T-helper 17 cell (primary cell): ENCODE measurements around the gene RALGAPA2. TPM values are rescaled to one million over a fixed set of nuclear protein-coding genes. Genes with fewer than 3 reads are reported as not detected.

Source experiments
- ATAC-seq: fragments of 150-1000 bp; cut with Tn5 transposase; 2 replicates; pipeline ENCODE4 v1.10.0; 2021; ENCODE audit warnings: mild to moderate bottlenecking, moderate library complexity
- DNase-seq, 3 donors: peaks; one replicate each; pipeline versions ENCODE4 v3.0.0 to v3.0.0-alpha.2; 2020 to 2021
- H3K9me3 ChIP-seq: one replicate; pipeline ENCODE4 v1.7.0; 2013; ENCODE audit warnings: low read length, mild to moderate bottlenecking; ENCODE audit not compliant: control insufficient read depth, poor library complexity, severe bottlenecking
- H3K27ac Mint-ChIP-seq: one replicate; pipeline ENCODE4 v1.8.0; 2022; ENCODE audit warnings: mild to moderate bottlenecking, moderate library complexity, mixed read lengths
- H3K27me3 Mint-ChIP-seq: one replicate; pipeline ENCODE4 v1.8.0; 2022; ENCODE audit warnings: mixed read lengths
- H3K36me3 Mint-ChIP-seq: one replicate; pipeline ENCODE4 v1.8.0; 2022; ENCODE audit warnings: low read depth, mixed read lengths
- H3K4me1 Mint-ChIP-seq: one replicate; pipeline ENCODE4 v1.8.0; 2022; ENCODE audit warnings: mild to moderate bottlenecking, mixed read lengths
- H3K4me3 Mint-ChIP-seq: one replicate; pipeline ENCODE4 v1.8.0; 2022; ENCODE audit warnings: mild to moderate bottlenecking, moderate library complexity, mixed read lengths
- total RNA-seq, 4 donors: library from RNA in 2 of 4; stranded (reverse) in 2 of 4; gene quantifications; one replicate each; pipeline ENCODE4 v1.2.3 and lab custom pipeline; 2022 to 2026

The RALGAPA2 gene
- total RNA-seq, 2 donors from 2014 or later: 27.8 to 29.5 TPM

DNA sequence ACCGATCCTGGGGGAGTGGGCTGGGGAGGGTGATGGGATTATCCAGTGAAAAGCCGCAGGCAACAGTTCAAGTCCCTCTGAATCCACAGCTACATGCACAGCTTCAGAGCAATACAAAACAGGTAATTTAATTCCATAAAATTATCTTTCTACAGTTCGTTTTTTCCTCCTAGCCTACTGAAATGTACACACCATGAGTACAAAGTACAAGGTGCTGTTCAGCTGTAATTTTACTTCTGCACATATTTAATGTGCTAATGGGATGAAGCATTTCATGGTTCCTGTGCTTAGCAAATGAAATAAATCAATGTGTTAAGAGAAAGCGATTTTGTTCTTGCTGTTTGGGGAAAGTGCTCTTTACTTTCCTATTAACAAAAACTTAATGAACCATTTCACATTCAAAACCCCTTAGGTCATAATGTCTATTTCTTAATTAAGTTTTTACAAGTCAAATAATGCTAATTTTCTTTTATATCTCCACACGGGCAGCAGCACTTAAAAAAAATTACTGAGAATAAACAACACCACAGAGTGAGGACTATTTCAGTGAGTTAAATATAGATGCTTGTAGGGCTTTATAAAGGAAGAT is 272.7 kb downstream of the RALGAPA2 start:
- no peaks in the 10 kb centered on the region for H3K9me3 ChIP-seq
- no peak for DNase-seq
- H3K4me3 Mint-ChIP-seq: no peak overlapping the region
- no peak for ATAC-seq
- H3K4me1 Mint-ChIP-seq: peaks cover 12% of the 10 kb centered on the region
- H3K36me3 Mint-ChIP-seq: peaks cover 9% of the 10 kb centered on the region
- no peak overlapping the region for H3K27ac Mint-ChIP-seq
- H3K27me3 Mint-ChIP-seq: no peaks in the 10 kb centered on the region

DNA sequence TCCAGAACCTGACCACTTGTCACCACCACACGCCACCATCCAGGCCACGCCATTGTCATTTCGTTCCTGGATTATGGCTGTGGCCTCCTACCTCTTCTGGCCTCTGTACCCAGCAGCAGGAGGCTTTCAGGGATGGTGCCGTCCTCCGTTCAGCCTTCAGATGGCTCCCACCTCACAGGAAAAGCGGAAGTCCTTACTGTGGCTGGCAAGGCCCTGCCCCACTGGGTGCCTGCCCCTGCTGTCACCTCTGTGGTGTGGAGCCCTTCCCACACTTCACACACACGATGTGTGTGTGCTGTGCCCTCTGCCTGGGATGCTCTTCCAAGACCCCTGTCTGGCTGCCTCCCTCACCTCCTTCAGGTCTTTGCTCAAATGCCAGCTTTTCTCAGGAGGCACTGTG is 275.1 kb downstream of the RALGAPA2 start:
- H3K36me3 Mint-ChIP-seq: peaks cover 9% of the 10 kb centered on the region
- H3K9me3 ChIP-seq: no peaks in the 10 kb centered on the region
- H3K4me1 Mint-ChIP-seq: peaks cover 6% of the 10 kb centered on the region
- H3K4me3 Mint-ChIP-seq: no peak overlapping the region
- ATAC-seq (no peak), DNase-seq (no peak)
- no peak overlapping the region for H3K27ac Mint-ChIP-seq
- no peaks in the 10 kb centered on the region for H3K27me3 Mint-ChIP-seq

DNA sequence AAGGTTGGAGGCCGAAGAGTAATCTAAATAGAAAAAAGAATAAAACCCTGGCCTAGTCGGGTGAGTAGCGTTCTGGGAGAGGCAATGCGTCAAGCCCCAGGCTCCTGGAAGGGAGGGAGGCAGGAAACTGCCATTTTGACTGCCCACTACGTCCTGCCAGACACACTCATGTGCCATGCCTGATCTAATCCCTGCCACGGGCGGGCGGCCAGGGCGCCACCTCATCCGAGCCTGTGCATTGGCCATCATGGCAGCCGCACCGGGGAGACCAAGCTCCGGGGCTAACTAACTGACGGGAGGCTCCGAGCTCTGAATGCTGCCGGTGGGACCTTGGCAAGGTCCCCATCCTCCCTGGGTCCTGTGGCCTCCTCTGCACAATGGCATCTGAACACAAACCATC is 275.8 kb downstream of the RALGAPA2 start:
- Mint-ChIP-seq H3K27me3 (no peaks in the 10 kb centered on the region), H3K4me1 (peaks cover 6% of the 10 kb centered on the region), H3K36me3 (peaks cover 9% of the 10 kb centered on the region), H3K27ac (no peak overlapping the region), H3K4me3 (no peak overlapping the region)
- ATAC-seq: no peak
- no peaks in the 10 kb centered on the region for H3K9me3 ChIP-seq
- DNase-seq: no peak

DNA sequence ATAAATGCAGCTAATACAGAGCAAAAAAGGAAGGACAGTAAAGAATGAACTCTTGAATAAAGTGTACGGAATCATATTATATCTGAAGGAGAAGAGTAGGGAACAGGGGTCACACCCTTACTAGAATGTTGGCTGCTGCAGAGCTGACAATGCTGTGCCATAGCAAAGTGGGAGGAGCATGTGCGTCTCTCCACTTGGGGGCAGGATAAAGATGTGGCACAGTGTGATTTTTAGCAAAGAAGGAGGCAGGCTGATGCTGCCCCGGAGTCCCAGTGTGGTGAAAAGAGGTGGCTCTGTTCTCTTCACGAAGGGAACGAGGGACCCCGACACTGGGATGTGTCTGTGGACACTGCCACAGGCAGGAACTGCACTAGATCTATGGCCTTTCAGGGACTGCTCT is 277.0 kb downstream of the RALGAPA2 start:
- H3K9me3 ChIP-seq: no peaks in the 10 kb centered on the region
- Mint-ChIP-seq H3K27ac (no peak overlapping the region), H3K4me3 (no peak overlapping the region), H3K36me3 (peaks cover 9% of the 10 kb centered on the region), H3K4me1 (peaks cover 8% of the 10 kb centered on the region), H3K27me3 (no peaks in the 10 kb centered on the region)
- ATAC-seq (no peak), DNase-seq (no peak)

DNA sequence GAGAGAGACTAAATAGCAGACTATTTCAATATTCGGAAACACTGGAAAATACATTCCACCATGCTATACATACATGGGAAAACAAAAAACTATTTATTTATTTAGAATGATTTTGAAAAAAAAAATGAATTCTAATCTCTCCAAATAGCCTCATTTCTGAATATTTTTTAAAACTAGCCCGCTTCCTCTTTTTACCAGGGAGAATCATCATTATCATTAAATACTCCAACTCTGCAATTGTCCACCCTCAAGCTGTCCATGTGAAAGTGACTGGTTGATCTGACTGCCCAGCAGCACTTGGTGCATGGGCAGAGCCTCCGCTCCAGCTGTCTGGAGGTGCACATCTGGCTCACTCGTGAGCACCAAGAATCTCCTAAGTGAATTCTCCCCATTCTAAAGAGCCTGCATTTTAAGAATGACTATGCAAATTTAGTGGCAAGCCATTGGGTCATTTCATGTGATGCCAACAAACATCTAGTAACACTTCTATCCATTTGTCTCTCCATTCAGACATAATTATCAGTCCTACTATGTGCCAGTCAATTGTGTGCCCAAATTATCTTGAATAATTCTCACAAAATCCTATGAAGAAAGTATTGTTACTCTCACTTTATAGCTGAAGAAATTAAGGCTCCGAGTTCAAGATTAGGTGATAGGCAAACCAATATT is 279.7 kb downstream of the RALGAPA2 start:
- Mint-ChIP-seq H3K27ac (no peak overlapping the region), H3K4me1 (peaks cover 8% of the 10 kb centered on the region), H3K4me3 (no peak overlapping the region)

DNA sequence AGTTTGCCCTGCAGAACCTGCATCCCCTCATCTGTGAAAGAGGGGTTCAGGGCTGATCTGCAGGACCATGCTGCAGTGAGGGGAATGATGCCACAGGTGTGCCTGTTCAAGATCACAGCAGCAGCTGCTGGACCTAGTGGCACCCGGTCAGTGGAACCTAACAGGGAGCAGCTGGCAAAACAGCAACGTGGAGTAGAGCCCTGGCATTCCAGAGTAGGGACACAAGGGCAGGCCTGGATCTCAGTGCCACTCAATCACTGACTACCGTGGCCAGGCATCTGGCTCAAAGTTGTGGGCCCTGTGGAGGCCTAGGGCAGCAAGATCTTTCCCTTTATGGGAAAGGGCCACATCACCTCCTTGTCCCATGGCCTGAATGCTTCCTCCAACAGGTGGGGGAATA is 282.4 kb downstream of the RALGAPA2 start:
- ATAC-seq: no peak
- Mint-ChIP-seq H3K4me1 (peaks cover 4% of the 10 kb centered on the region), H3K27me3 (no peaks in the 10 kb centered on the region), H3K4me3 (no peak overlapping the region), H3K27ac (no peak overlapping the region), H3K36me3 (peaks cover 2% of the 10 kb centered on the region)
- no peak for DNase-seq
- no peaks in the 10 kb centered on the region for H3K9me3 ChIP-seq

More for the DNA sequence above, 279.7 kb downstream of the RALGAPA2 start:
- H3K9me3 ChIP-seq: no peaks in the 10 kb centered on the region
- Mint-ChIP-seq H3K36me3 (peaks cover 9% of the 10 kb centered on the region), H3K27me3 (no peaks in the 10 kb centered on the region)
- DNase-seq (no peak), ATAC-seq (no peak)

DNA sequence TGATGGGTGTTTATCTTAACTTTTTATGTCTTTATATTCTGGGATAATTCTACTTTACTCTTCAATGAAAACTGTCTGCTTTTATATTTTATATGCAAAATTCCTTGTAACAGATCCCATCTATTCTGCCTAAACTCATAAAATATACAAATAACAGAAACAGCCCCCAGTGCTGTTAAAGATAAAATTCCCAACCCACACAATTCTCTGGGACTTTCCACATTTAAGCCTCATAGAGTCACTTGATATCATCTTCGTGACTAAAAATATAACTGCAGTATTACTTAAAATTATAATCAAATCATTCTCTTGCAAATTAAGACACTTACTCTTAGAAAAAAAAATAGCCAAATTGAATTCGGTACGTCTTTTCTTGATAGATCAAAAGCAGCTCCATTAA is 284.4 kb downstream of the RALGAPA2 start:
- H3K4me3 Mint-ChIP-seq: no peak overlapping the region
- no peaks in the 10 kb centered on the region for H3K9me3 ChIP-seq
- ATAC-seq (no peak), DNase-seq (no peak)
- H3K27ac Mint-ChIP-seq: no peak overlapping the region
- no peaks in the 10 kb centered on the region for H3K27me3 Mint-ChIP-seq
- H3K4me1 Mint-ChIP-seq: peaks cover 6% of the 10 kb centered on the region
- peaks cover 5% of the 10 kb centered on the region for H3K36me3 Mint-ChIP-seq

DNA sequence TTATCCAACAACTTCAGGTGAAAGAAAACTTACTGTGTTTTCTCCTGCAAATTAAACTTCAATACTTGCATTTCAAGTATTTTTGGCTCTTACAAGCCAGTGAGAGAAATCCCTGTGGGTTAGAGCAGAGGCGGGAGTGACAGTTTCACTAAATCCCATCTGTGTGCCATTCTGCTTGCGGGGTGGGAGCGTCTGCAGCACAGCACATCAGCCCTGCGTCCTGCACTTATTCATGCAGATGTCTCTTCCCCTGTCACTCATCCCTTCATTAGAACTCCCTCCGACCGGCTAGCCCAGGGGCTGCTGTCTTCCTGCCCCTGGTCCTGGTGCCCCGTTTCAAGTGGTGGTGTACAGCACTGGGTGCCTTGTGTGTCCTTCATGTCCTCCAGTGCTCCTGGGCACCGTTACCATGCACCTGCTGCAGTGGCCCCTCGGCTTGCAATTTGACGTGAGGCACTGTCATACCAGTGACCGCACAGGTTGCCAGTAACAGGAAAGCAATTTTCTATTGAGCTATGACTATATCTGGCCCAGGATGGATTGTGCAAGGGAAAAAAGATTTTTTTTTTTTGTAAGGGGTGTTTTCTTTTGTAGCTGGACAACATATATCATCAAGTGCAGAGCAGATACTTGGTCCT is 285.1 kb downstream of the RALGAPA2 start:
- Mint-ChIP-seq H3K36me3 (peaks cover 9% of the 10 kb centered on the region), H3K4me1 (peaks cover 12% of the 10 kb centered on the region), H3K27me3 (no peaks in the 10 kb centered on the region), H3K27ac (peak overlapping the region; percentile 2), H3K4me3 (no peak overlapping the region)
- no peak for ATAC-seq
- H3K9me3 ChIP-seq: no peaks in the 10 kb centered on the region
- no peak for DNase-seq

DNA sequence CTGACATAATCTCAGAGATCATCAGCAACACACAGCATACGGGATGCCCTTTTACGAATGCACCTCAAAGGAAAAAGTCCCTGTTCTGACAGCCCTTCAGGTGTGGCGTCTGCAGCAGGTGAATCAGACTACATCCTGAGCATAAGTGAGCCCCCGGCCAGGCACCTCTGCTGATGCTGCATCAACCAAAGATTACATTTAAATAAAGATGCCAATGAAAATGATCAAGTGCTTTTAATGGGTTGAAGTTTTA is 285.9 kb downstream of the RALGAPA2 start:
- Mint-ChIP-seq H3K27me3 (no peaks in the 10 kb centered on the region), H3K36me3 (peaks cover 9% of the 10 kb centered on the region), H3K27ac (no peak overlapping the region), H3K4me3 (no peak overlapping the region), H3K4me1 (peaks cover 12% of the 10 kb centered on the region)
- no peak for ATAC-seq
- no peak for DNase-seq
- no peaks in the 10 kb centered on the region for H3K9me3 ChIP-seq

DNA sequence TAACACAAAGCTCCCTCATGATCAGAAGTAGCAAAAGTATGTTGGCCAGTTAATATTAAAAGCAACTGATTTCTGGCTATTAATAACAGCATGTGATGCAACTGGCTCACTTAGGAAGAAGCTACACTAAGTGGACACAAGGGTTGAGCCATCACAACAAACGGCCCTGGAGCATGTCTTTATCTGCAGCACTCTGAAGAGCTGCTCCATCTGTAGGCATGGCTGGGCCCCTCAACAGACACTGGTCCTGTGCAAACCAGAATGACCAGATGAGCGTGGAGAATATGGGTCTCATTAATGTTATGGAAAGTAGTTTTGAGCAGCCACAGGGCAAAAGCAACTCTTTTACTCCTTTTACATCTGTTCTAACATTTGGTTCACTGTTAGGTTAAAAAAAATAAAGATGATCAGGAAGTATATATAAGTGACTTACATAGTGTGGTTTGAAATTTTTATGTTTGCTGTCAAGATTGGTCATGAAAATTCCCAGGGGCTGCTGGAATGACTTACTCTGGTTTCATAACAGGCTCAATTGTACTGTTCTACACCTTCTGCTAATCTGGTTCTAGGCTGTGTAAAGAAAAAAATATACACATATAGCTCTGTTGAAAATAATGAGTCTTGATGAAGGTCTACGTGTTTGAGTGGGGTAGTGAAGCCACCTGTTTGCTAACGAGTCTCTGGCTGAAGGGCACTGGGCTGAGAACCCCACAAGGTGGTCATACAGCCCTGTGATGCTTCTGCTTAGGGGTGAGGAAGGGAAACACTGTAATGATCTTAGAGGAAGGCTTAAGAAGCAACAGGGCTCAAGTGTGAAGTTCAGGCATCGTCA is 286.4 kb downstream of the RALGAPA2 start:
- H3K9me3 ChIP-seq: no peaks in the 10 kb centered on the region
- Mint-ChIP-seq H3K4me1 (peaks cover 11% of the 10 kb centered on the region), H3K36me3 (peaks cover 10% of the 10 kb centered on the region), H3K27ac (no peak overlapping the region), H3K4me3 (no peak overlapping the region), H3K27me3 (no peaks in the 10 kb centered on the region)
- ATAC-seq (no peak), DNase-seq (no peak)

DNA sequence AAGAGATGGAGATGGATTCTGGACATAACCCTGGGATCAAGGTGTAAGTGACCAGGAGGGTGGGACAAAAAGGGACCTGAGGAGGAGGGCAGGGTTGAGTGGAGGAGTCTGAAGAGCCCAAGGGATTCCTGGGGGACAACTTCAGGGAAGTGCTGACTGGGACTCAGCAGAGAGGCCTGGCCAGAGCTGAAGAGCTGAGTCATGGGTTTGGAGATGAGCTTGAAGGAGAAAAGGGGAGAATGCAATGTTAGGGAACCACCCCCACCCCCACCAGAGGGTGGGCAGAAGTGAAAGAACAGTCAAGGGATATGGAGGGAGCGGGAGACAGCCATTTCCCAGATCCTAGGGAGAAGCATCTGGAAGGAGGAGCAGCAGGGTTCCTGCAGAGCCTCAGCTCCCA is 289.3 kb downstream of the RALGAPA2 start:
- no peak for ATAC-seq
- H3K27ac Mint-ChIP-seq: no peak overlapping the region

DNA sequence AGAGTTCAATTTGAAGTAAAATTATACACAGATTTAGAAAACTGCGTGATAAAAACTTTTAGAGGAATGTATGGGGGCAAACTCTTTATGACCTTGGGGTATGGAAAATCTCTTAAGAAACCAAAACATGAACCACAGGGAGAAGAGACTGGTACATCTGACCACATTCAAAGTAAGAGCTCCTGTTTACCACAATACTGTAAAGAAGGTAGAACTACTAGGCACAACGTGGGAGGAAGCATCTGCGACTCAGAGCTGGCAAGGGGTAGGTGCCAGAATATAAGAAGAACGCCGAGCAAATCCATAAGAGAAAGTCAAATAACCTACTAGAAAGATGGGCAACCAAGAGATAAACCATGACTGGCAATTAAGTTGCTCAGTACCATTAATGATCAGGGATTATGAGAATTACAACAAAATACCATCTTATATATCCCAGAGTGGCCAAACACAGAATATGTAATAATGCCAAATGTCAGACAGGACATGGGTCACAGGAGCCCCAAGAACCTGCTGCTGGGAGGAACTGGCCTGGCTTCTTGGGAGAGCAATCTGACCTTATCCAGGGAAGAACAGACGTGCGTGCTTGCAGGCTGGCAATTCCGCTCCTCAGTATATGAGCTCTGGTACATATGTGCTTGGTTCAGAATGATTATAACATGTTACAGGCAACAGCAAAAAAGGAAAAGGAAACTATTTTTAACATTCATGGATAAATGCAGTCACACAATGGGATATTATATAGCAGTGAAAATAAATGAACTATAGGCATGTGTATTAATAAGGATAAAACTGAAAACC is 294.4 kb downstream of the RALGAPA2 start:
- no peak overlapping the region for H3K27ac Mint-ChIP-seq
- peaks cover 11% of the 10 kb centered on the region for H3K4me1 Mint-ChIP-seq
- H3K36me3 Mint-ChIP-seq: peaks cover 11% of the 10 kb centered on the region
- DNase-seq (no peak), ATAC-seq (no peak)
- H3K9me3 ChIP-seq: no peaks in the 10 kb centered on the region
- no peak overlapping the region for H3K4me3 Mint-ChIP-seq
- H3K27me3 Mint-ChIP-seq: no peaks in the 10 kb centered on the region

More for the DNA sequence above, 289.3 kb downstream of the RALGAPA2 start:
- H3K36me3 Mint-ChIP-seq: peaks cover 13% of the 10 kb centered on the region
- no peak for DNase-seq
- peaks cover 13% of the 10 kb centered on the region for H3K4me1 Mint-ChIP-seq
- H3K9me3 ChIP-seq: no peaks in the 10 kb centered on the region
- no peaks in the 10 kb centered on the region for H3K27me3 Mint-ChIP-seq
- no peak overlapping the region for H3K4me3 Mint-ChIP-seq

DNA sequence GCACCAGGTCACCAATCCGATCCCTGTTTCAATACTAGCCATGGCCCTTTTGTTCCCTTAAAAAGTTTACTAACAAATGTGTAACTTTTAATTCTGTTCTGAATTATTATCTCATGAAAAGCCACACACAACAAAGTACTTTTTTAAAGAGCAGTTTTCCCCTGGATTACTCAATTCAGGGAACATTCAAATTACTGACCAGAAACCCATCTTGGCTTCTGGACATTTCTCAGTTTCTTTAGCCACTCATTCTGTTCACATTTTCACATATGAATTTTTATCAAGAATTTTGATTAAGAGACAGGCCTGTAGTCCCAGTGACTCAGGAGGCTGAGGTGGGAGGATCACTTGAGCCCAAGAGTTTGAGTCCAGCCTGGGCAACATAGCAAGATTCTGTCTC is 297.1 kb downstream of the RALGAPA2 start:
- no peaks in the 10 kb centered on the region for H3K9me3 ChIP-seq
- DNase-seq: no peak
- no peaks in the 10 kb centered on the region for H3K27me3 Mint-ChIP-seq
- H3K4me1 Mint-ChIP-seq: peaks cover 5% of the 10 kb centered on the region
- H3K27ac Mint-ChIP-seq: no peak overlapping the region
- no peak overlapping the region for H3K4me3 Mint-ChIP-seq
- no peak for ATAC-seq
- peaks cover 4% of the 10 kb centered on the region for H3K36me3 Mint-ChIP-seq
